ENCODE results near the gene PEX10. TPM values are rescaled to one million over a fixed set of nuclear protein-coding genes. Genes with fewer than 3 reads are reported as not detected.

Gene PEX10
- total and polyA plus RNA-seq, 10 of the 15 experiments (the other 5 are each of a cell fraction or from before 2014, with no cell fraction given) = 0.24 to 24.9 (median 16.8) TPM; not detected in 1

DNA sequence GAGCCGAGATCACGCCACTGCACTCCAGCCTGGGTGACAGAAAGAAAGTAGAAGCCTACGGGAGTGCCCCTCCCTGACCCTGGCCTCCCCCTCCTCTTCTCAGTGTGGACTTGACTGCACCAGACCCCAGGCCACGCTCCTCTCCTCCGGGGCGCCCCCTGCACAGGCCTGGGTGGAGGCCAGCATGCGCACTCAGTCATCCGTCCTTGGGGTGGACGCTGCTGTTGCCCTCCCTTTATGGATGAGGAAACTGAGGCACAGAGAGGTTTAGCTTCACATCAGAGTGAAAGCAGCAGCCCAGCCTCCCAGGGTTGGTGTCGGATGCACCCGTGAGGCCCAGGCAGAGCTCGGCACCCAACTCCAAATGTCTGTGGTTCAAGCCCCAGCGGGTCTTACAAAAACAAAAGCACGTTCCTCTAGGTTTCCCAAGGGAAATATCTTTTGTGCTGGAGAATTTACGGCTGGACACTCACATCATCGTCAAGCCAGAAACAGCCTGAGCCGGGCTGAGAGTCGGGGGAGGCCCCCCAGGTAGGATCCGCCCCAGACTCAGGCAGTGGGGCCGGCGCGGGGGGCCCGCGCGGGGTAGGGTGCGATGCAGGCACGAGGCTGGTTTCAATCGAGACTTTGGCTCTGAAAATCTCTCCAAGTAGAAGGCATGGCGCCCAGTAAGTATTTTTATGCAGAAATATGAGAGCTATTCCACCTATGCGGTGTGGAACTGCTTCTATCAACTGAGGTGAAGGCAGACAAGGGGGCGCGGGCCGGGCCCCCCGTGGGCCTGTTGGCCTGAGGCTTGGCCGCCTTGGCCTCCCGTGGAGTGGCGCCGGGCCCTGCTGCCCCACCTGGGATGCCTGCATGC lies 57.6 kb downstream of the PEX10 start:
- no peaks in the 10 kb centered on the region for H4K20me1 ChIP-seq (ENCODE audit: control insufficient read depth, insufficient read depth)
- ChIA-PET CTCF (no interaction called here), SMC1A (ENCODE audit: uncharacterized antibody, unreplicated experiment) (no interaction called here), POLR2A (no interaction called here), RAD21 (ENCODE audit: unreplicated experiment) (no interaction called here)
- in situ Hi-C loops (cut with MboI) = no loop called here
- BruUV-seq (replicated peaks) = no TSS peak
- no peak for FAIRE-seq
- no peaks in the 10 kb centered on the region for H3K27me3 ChIP-seq (replicated peaks in 1 of 2; ENCODE audit: control insufficient read depth in 2 of 2, insufficient read depth in 2 of 2, low read length in 1 of 2)
- H3K36me3 ChIP-seq (ENCODE audit: control insufficient read depth in 2 of 2, insufficient read depth in 2 of 2, low read length in 1 of 2) = no peaks in the 10 kb centered on the region
- no peak for ATAC-seq
- H3K4me2 ChIP-seq (ENCODE audit: control insufficient read depth, insufficient read depth) = no peak overlapping the region
- WGBS (ENCODE audit: insufficient coverage, insufficient replicate concordance, low lambda C conversion rate, missing lambda C conversion rate) = 61% methylated on average over 37 of the region's 38 CpGs
- H3K9ac ChIP-seq (ENCODE audit: control insufficient read depth, insufficient read depth, low read length) = no peak overlapping the region
- no peaks in the 10 kb centered on the region for H3K9me3 ChIP-seq (replicated peaks; ENCODE audit: control insufficient read depth, insufficient read depth, low read length)
- TF ChIP-seq, protein P1, sequence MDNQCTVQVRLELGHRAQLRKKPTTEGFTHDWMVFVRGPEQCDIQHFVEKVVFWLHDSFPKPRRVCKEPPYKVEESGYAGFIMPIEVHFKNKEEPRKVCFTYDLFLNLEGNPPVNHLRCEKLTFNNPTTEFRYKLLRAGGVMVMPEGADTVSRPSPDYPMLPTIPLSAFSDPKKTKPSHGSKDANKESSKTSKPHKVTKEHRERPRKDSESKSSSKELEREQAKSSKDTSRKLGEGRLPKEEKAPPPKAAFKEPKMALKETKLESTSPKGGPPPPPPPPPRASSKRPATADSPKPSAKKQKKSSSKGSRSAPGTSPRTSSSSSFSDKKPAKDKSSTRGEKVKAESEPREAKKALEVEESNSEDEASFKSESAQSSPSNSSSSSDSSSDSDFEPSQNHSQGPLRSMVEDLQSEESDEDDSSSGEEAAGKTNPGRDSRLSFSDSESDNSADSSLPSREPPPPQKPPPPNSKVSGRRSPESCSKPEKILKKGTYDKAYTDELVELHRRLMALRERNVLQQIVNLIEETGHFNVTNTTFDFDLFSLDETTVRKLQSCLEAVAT (IDR thresholded peaks at IDR 0.05) = no peak
- TF ChIP-seq FOXM1 (IDR thresholded peaks at IDR 0.05; ENCODE audit: low read depth, low read length) = no peak
- TF ChIP-seq SUZ12 (IDR thresholded peaks at IDR 0.05; ENCODE audit: unreplicated experiment) = no peak
- no peak for TF ChIP-seq CBX5 (IDR thresholded peaks at IDR 0.05; ENCODE audit: low read depth)
- no peak for TF ChIP-seq IKZF2 (IDR thresholded peaks at IDR 0.05)
- DNase-seq (ENCODE audit: low read depth, low spot score) = no peak
- intact Hi-C loops (cut with micrococcal nuclease; ENCODE audit: unreplicated experiment) = no loop called here
- H2AFZ ChIP-seq (ENCODE audit: control insufficient read depth, low read depth, low read length) = no peak overlapping the region
- no peak overlapping the region for H3K27ac ChIP-seq (ENCODE audit: control insufficient read depth, insufficient read depth)
- H3K4me3 ChIP-seq = no peak overlapping the region
- H3K79me2 ChIP-seq (ENCODE audit: control insufficient read depth, insufficient read depth, low read length) = no peaks in the 10 kb centered on the region
- H3K4me1 ChIP-seq (ENCODE audit: control insufficient read depth, insufficient read depth, low read length) = no peaks in the 10 kb centered on the region

Other genes with a start within 250 kb of the PEX10 start
Only the 7 nearest of the 10 such genes appear.
- gene MORN1, start 21.0 kb downstream of the PEX10 start, total RNA-seq (2014; rRNA removed) = 7.9 and 8.7 TPM in 2 replicates
- 4.4 and 5.2 TPM in 2 replicates for gene MORN1, start 21.0 kb downstream of the PEX10 start, total RNA-seq (2014; rRNA removed; fragmentation: Illumina TruSeq; extraction: Trizol)
- 5.8 and 7.4 TPM in 2 replicates for gene MORN1, start 21.0 kb downstream of the PEX10 start, total RNA-seq (2021)
- gene MORN1, start 21.0 kb downstream of the PEX10 start, polyA plus RNA-seq (2011; rRNA removed) = 2.3 and 3.5 TPM in 2 replicates
- 1.7 and 2.0 TPM in 2 replicates for gene MORN1, start 21.0 kb downstream of the PEX10 start, polyA plus RNA-seq (2014; fragmentation: Illumina TruSeq; extraction: Trizol)
- gene MORN1, start 21.0 kb downstream of the PEX10 start, polyA plus RNA-seq (2014; fragmentation: Nextera tagmentation; extraction: Ambion mirVana) = 1 to 10 TPM in 1 of 2 experiments, under 1 TPM in 1; 0.76 to 1.8 TPM
- 6.8 and 7.7 TPM in 2 replicates for gene MORN1, start 21.0 kb downstream of the PEX10 start, polyA plus RNA-seq (2014; rRNA removed)
- gene MORN1, start 21.0 kb downstream of the PEX10 start, polyA plus RNA-seq (2016; fragmentation: Nextera tagmentation; extraction: Ambion mirVana) = 1 to 10 TPM; 5.7 to 7.3 TPM
- 82.1 and 105 TPM in 2 replicates for gene RER1, start 20.7 kb downstream of the PEX10 start, total RNA-seq (2014; rRNA removed)
- 80.8 and 84.8 TPM in 2 replicates for gene RER1, start 20.7 kb downstream of the PEX10 start, total RNA-seq (2014; rRNA removed; fragmentation: Illumina TruSeq; extraction: Trizol)
- 145 and 149 TPM in 2 replicates for gene RER1, start 20.7 kb downstream of the PEX10 start, total RNA-seq (2021)
- 194 and 216 TPM in 2 replicates for gene RER1, start 20.7 kb downstream of the PEX10 start, polyA plus RNA-seq (2011; rRNA removed)
- 172 and 189 TPM in 2 replicates for gene RER1, start 20.7 kb downstream of the PEX10 start, polyA plus RNA-seq (2014; fragmentation: Illumina TruSeq; extraction: Trizol)
- gene RER1, start 20.7 kb downstream of the PEX10 start, polyA plus RNA-seq (2014; fragmentation: Nextera tagmentation; extraction: Ambion mirVana) = 10 to 100 TPM; 29.2 to 48.5 TPM
- gene RER1, start 20.7 kb downstream of the PEX10 start, polyA plus RNA-seq (2014; rRNA removed) = 105 and 124 TPM in 2 replicates
- gene RER1, start 20.7 kb downstream of the PEX10 start, polyA plus RNA-seq (2016; fragmentation: Nextera tagmentation; extraction: Ambion mirVana) = 100 to 1,000 TPM; 268 to 274 TPM
- gene PLCH2, start 63.7 kb upstream of the PEX10 start, total RNA-seq (2014; rRNA removed) = 0.11 and 0.73 TPM in 2 replicates
- gene PLCH2, start 63.7 kb upstream of the PEX10 start, total RNA-seq (2014; rRNA removed; fragmentation: Illumina TruSeq; extraction: Trizol) = 0.04 and 0.05 TPM in 2 replicates
- 0.62 and 0.74 TPM in 2 replicates for gene PLCH2, start 63.7 kb upstream of the PEX10 start, total RNA-seq (2021)
- gene PLCH2, start 63.7 kb upstream of the PEX10 start, polyA plus RNA-seq (2011; rRNA removed) = 0.24 and 0.30 TPM in 2 replicates
- 0.12 TPM in 1 of 2 replicates, not detected in the other for gene PLCH2, start 63.7 kb upstream of the PEX10 start, polyA plus RNA-seq (2014; fragmentation: Illumina TruSeq; extraction: Trizol)
- gene PLCH2, start 63.7 kb upstream of the PEX10 start, polyA plus RNA-seq (2014; fragmentation: Nextera tagmentation; extraction: Ambion mirVana) = not detected
- 0.53 and 1.1 TPM in 2 replicates for gene PLCH2, start 63.7 kb upstream of the PEX10 start, polyA plus RNA-seq (2014; rRNA removed)
- under 1 TPM in 1 of 2 experiments, not detected in 1; 0.03 TPM for gene PLCH2, start 63.7 kb upstream of the PEX10 start, polyA plus RNA-seq (2016; fragmentation: Nextera tagmentation; extraction: Ambion mirVana)
- 24.1 and 24.9 TPM in 2 replicates for gene PANK4, start 114.0 kb upstream of the PEX10 start, total RNA-seq (2014; rRNA removed)
- 10.4 and 10.6 TPM in 2 replicates for gene PANK4, start 114.0 kb upstream of the PEX10 start, total RNA-seq (2014; rRNA removed; fragmentation: Illumina TruSeq; extraction: Trizol)
- 25.8 and 38.0 TPM in 2 replicates for gene PANK4, start 114.0 kb upstream of the PEX10 start, total RNA-seq (2021)
- gene PANK4, start 114.0 kb upstream of the PEX10 start, polyA plus RNA-seq (2011; rRNA removed) = 12.4 and 27.0 TPM in 2 replicates
- 11.1 and 15.0 TPM in 2 replicates for gene PANK4, start 114.0 kb upstream of the PEX10 start, polyA plus RNA-seq (2014; fragmentation: Illumina TruSeq; extraction: Trizol)
- gene PANK4, start 114.0 kb upstream of the PEX10 start, polyA plus RNA-seq (2014; fragmentation: Nextera tagmentation; extraction: Ambion mirVana) = 1 to 10 TPM in 1 of 2 experiments, under 1 TPM in 1; 0.35 to 1.5 TPM
- gene PANK4, start 114.0 kb upstream of the PEX10 start, polyA plus RNA-seq (2014; rRNA removed) = 25.0 and 27.2 TPM in 2 replicates
- 10 to 100 TPM; 18.2 to 19.0 TPM for gene PANK4, start 114.0 kb upstream of the PEX10 start, polyA plus RNA-seq (2016; fragmentation: Nextera tagmentation; extraction: Ambion mirVana)
- 0.22 TPM in 1 of 2 replicates, not detected in the other for gene HES5, start 117.7 kb upstream of the PEX10 start, total RNA-seq (2014; rRNA removed)
- not detected in 2 replicates for gene HES5, start 117.7 kb upstream of the PEX10 start, total RNA-seq (2014; rRNA removed; fragmentation: Illumina TruSeq; extraction: Trizol)
- gene HES5, start 117.7 kb upstream of the PEX10 start, total RNA-seq (2021) = 0.15 TPM in 1 of 2 replicates, not detected in the other
- not detected in 2 replicates for gene HES5, start 117.7 kb upstream of the PEX10 start, polyA plus RNA-seq (2011; rRNA removed)
- gene HES5, start 117.7 kb upstream of the PEX10 start, polyA plus RNA-seq (2014; fragmentation: Illumina TruSeq; extraction: Trizol) = not detected in 2 replicates
- gene HES5, start 117.7 kb upstream of the PEX10 start, polyA plus RNA-seq (2014; fragmentation: Nextera tagmentation; extraction: Ambion mirVana) = not detected
- 0.12 TPM in 1 of 2 replicates, not detected in the other for gene HES5, start 117.7 kb upstream of the PEX10 start, polyA plus RNA-seq (2014; rRNA removed)
- gene HES5, start 117.7 kb upstream of the PEX10 start, polyA plus RNA-seq (2016; fragmentation: Nextera tagmentation; extraction: Ambion mirVana) = not detected
- gene TNFRSF14, start 143.8 kb upstream of the PEX10 start, total RNA-seq (2014; rRNA removed) = 53.6 and 61.1 TPM in 2 replicates
- 20.0 and 23.0 TPM in 2 replicates for gene TNFRSF14, start 143.8 kb upstream of the PEX10 start, total RNA-seq (2014; rRNA removed; fragmentation: Illumina TruSeq; extraction: Trizol)
- gene TNFRSF14, start 143.8 kb upstream of the PEX10 start, total RNA-seq (2021) = 76.2 and 79.1 TPM in 2 replicates
- gene TNFRSF14, start 143.8 kb upstream of the PEX10 start, polyA plus RNA-seq (2011; rRNA removed) = 30.5 and 69.6 TPM in 2 replicates
- gene TNFRSF14, start 143.8 kb upstream of the PEX10 start, polyA plus RNA-seq (2014; fragmentation: Illumina TruSeq; extraction: Trizol) = 4.8 and 19.2 TPM in 2 replicates
- 1 to 10 TPM in 1 of 2 experiments, under 1 TPM in 1; 0.43 to 2.9 TPM for gene TNFRSF14, start 143.8 kb upstream of the PEX10 start, polyA plus RNA-seq (2014; fragmentation: Nextera tagmentation; extraction: Ambion mirVana)
- 113 and 114 TPM in 2 replicates for gene TNFRSF14, start 143.8 kb upstream of the PEX10 start, polyA plus RNA-seq (2014; rRNA removed)
- gene TNFRSF14, start 143.8 kb upstream of the PEX10 start, polyA plus RNA-seq (2016; fragmentation: Nextera tagmentation; extraction: Ambion mirVana) = 10 to 100 TPM; 36.2 to 46.7 TPM
- 4.2 TPM in 2 replicates for gene PRXL2B, start 174.2 kb upstream of the PEX10 start, total RNA-seq (2014; rRNA removed)
- 1.8 and 1.9 TPM in 2 replicates for gene PRXL2B, start 174.2 kb upstream of the PEX10 start, total RNA-seq (2014; rRNA removed; fragmentation: Illumina TruSeq; extraction: Trizol)
- 5.6 and 7.6 TPM in 2 replicates for gene PRXL2B, start 174.2 kb upstream of the PEX10 start, total RNA-seq (2021)
- gene PRXL2B, start 174.2 kb upstream of the PEX10 start, polyA plus RNA-seq (2011; rRNA removed) = 3.1 and 5.0 TPM in 2 replicates
- gene PRXL2B, start 174.2 kb upstream of the PEX10 start, polyA plus RNA-seq (2014; fragmentation: Illumina TruSeq; extraction: Trizol) = 1.3 and 2.7 TPM in 2 replicates
- gene PRXL2B, start 174.2 kb upstream of the PEX10 start, polyA plus RNA-seq (2014; fragmentation: Nextera tagmentation; extraction: Ambion mirVana) = under 1 TPM; 0.44 to 0.53 TPM
- gene PRXL2B, start 174.2 kb upstream of the PEX10 start, polyA plus RNA-seq (2014; rRNA removed) = 5.5 and 6.8 TPM in 2 replicates
- gene PRXL2B, start 174.2 kb upstream of the PEX10 start, polyA plus RNA-seq (2016; fragmentation: Nextera tagmentation; extraction: Ambion mirVana) = 1 to 10 TPM; 3.8 to 4.8 TPM